ENCODE results near the gene MAPK1IP1L. TPM values are rescaled to one million over a fixed set of nuclear protein-coding genes. Genes with fewer than 3 reads are reported as not detected.
"Not testable (repeated sequence)": the region's sequence is repeated elsewhere in the genome, so short reads cannot be mapped to it uniquely, and the experiment has no call there.

MAPK1IP1L gene
- total RNA-seq, 4 donors from 2014 or later: 8.5 to 88.7 (median 27.9) TPM

DNA sequence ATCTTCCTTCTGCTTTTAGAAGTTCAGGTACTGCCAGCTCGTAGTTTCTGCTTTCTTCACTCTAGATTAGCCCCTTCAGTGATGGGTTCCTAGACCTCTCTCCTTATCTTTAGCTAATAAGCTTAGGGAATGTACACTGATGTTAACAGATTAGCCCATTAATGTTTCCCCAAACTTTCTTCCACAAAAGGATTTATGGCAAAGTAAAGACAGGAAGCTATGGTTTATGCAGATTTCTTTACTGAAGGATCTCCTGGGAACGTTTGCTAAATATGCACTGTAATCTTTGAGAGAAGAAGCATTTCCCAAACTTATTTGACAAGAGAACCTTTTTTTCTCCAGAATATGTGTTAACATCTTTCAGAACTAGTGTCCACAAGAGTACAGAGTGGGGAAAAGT, 20.3 kb upstream of the MAPK1IP1L start:
- Histone ChIP-seq H3K36me3 (no peaks in the 10 kb centered on the region), H3K9me3 (no peaks in the 10 kb centered on the region), H3K27me3 (no peaks in the 10 kb centered on the region), H3K4me3 (no peak overlapping the region), H3K4me1 (peaks cover under 1 to 9% of the 10 kb centered on the region in 2 donors), H3K27ac (no peak overlapping the region)
- no peak for DNase-seq
- intact Hi-C loops (cut with DNase I; ENCODE audit: low total_unique reads): no loop called here
- TF ChIP-seq, protein P1, sequence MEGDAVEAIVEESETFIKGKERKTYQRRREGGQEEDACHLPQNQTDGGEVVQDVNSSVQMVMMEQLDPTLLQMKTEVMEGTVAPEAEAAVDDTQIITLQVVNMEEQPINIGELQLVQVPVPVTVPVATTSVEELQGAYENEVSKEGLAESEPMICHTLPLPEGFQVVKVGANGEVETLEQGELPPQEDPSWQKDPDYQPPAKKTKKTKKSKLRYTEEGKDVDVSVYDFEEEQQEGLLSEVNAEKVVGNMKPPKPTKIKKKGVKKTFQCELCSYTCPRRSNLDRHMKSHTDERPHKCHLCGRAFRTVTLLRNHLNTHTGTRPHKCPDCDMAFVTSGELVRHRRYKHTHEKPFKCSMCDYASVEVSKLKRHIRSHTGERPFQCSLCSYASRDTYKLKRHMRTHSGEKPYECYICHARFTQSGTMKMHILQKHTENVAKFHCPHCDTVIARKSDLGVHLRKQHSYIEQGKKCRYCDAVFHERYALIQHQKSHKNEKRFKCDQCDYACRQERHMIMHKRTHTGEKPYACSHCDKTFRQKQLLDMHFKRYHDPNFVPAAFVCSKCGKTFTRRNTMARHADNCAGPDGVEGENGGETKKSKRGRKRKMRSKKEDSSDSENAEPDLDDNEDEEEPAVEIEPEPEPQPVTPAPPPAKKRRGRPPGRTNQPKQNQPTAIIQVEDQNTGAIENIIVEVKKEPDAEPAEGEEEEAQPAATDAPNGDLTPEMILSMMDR (IDR thresholded peaks at IDR 0.05): no peak
- no peak for TF ChIP-seq POLR2A (IDR thresholded peaks at IDR 0.05)

DNA sequence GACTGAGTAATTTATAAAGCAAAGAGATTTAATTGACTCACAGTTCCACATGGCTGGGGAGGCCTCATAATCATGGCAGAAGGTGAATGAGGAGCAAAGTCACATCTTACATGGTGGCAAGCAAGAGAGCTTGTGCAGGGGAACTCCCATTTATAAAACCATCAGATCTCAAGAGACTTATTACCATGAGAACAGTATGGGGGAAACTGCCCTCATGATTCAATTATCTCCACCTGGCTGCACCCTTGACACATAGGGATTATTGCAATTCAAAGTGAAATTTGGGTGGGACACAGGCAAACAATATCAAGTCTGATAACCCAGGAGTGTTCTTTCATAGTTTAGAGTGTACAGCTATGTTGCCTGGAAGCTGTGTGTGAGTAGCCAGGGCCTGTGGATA, 13.5 kb upstream of the MAPK1IP1L start:
- not testable (repeated sequence) for H3K36me3 ChIP-seq

DNA sequence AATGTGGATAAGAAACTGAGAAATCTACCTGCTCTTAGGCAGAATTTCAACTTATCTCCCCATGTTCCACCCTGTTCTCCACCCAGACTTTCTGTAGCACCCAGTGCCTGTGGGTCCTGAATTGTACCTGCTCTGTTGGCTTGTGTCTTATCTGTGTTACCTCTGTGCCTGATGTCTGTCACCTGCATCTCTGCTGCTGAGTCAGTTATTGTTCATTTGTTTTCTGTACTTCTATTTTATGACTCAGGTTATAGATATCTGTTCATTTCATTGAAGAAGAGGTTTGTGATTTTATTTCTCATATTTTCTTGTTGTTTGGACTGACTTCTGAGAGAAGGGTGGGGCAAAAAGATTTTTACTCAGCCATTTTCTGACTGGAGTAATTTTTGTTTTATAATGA, 12.7 kb upstream of the MAPK1IP1L start:
- Histone ChIP-seq H3K4me3 (no peak overlapping the region), H3K4me1 (no peaks in the 10 kb centered on the region), H3K27ac (no peak overlapping the region), H3K36me3 (no peaks in the 10 kb centered on the region), H3K27me3 (no peaks in the 10 kb centered on the region), H3K9me3 (no peaks in the 10 kb centered on the region)
- TF ChIP-seq POLR2A (IDR thresholded peaks at IDR 0.05): no peak
- TF ChIP-seq, protein P1 (IDR thresholded peaks at IDR 0.05): no peak
- intact Hi-C loops (cut with DNase I; ENCODE audit: low total_unique reads): no loop called here
- DNase-seq: no peak

More for the DNA sequence above, 13.5 kb upstream of the MAPK1IP1L start:
- intact Hi-C loops (cut with DNase I; ENCODE audit: low total_unique reads); H3K4me3 ChIP-seq; DNase-seq; H3K27me3 ChIP-seq; H3K4me1 ChIP-seq; H3K9me3 ChIP-seq; H3K27ac ChIP-seq: not testable (repeated sequence)

DNA sequence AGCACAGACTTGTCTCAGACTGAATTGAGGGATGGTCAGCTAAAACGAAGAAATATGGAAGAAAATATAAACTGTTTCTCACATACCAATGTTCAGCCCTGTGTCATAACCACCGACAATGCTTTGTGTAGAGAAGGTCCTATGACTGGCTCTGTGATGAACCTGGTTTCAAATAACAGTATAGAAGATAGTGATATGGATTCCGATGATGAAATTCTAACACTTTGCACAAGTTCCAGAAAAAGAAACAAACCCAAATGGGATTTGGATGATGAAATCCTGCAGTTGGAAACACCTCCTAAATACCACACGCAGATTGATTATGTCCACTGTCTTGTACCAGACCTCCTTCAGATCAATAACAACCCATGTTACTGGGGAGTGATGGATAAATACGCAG, 7.9 kb upstream of the MAPK1IP1L start:
- Histone ChIP-seq H3K27me3 (no peaks in the 10 kb centered on the region), H3K4me3 (no peak overlapping the region), H3K36me3 (no peaks in the 10 kb centered on the region), H3K27ac (no peak overlapping the region), H3K9me3 (no peaks in the 10 kb centered on the region), H3K4me1 (no peaks in the 10 kb centered on the region)
- TF ChIP-seq, protein P1 (IDR thresholded peaks at IDR 0.05): no peak
- TF ChIP-seq POLR2A (IDR thresholded peaks at IDR 0.05): no peak
- intact Hi-C loops (cut with DNase I; ENCODE audit: low total_unique reads): no loop called here
- DNase-seq: no peak

DNA sequence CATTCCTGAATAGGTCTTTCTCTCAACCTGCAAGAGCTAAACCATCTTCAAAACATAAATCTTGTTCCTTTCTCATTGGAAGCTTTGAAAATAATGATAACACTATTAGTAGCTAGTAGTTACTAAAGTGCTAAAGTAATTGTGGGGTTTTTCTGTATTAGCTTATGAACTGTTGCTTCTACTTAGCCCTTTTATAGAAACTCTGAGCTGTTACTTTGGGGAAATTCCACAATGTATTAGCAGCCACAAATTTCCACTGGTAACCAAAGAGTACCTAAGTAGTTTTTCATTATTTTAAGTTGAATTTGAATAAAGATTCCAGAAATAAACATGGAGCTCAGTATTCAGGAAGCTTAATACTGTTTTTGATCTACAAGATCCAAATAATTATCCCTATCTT, 6.4 kb upstream of the MAPK1IP1L start:
- H3K27ac ChIP-seq: no peak overlapping the region
- DNase-seq: no peak
- no peaks in the 10 kb centered on the region for H3K4me1 ChIP-seq
- no peaks in the 10 kb centered on the region for H3K9me3 ChIP-seq
- no peaks in the 10 kb centered on the region for H3K27me3 ChIP-seq
- H3K4me3 ChIP-seq: no peak overlapping the region
- no peaks in the 10 kb centered on the region for H3K36me3 ChIP-seq
- intact Hi-C loops (cut with DNase I; ENCODE audit: low total_unique reads): no loop called here
- TF ChIP-seq, protein P1 (IDR thresholded peaks at IDR 0.05): no peak
- no peak for TF ChIP-seq POLR2A (IDR thresholded peaks at IDR 0.05)
